A549 (cell line): Measurements from ENCODE around the gene SAMD4B. TPM values are rescaled to one million over a fixed set of nuclear protein-coding genes. Genes with fewer than 3 reads are reported as not detected.

Experiments used
- ATAC-seq, 2 experiments: fragments of 200-7000 bp in 1 of 2; fragments of >200 bp in 1 of 2; cut with Nextera tagmentation in 1 of 2; cut with Tn5 transposase in 1 of 2; 3 replicates each; pipeline versions ENCODE4 v1.8.0 to v1.9.1; 2018 to 2020; ENCODE audit warnings: mild to moderate bottlenecking in 1 of 2, moderate library complexity in 1 of 2
- CTCF ChIA-PET: fragments of 300-600 bp; sonication (Branson Sonifier 250); formaldehyde crosslinking; extraction: SDS; loops from one replicate; lab custom pipeline; 2021; ENCODE audit warnings: antibody characterized with exemption, inconsistent platforms; lab: Yijun Ruan, JAX
- POLR2A ChIA-PET: fragments of 350-600 bp; formaldehyde crosslinking; extraction: SDS; loops from one replicate; lab custom pipeline; 2021; ENCODE audit warnings: antibody characterized with exemption, inconsistent platforms; lab: Yijun Ruan, JAX
- DNase-seq, 2 experiments: peaks; one replicate each; pipeline versions ENCODE4 v3.0.0 to v3.0.0-alpha.2; 2011 to 2016; ENCODE audit warnings: low read depth in 1 of 2, low spot score in 1 of 2
- FAIRE-seq: peaks from 2 replicates; lab custom pipeline; 2011; peaks lifted over from hg19 to GRCh38; lab: Jason Lieb, UNC
- H3K27ac ChIP-seq, 2 experiments: fragments of >200 bp; sonication (Bioruptor Twin); formaldehyde crosslinking; 3 replicates each; pipeline ENCODE4 v1.5.1; 2016 to 2017
- H3K4me1 ChIP-seq: fragments of >200 bp; sonication (Bioruptor Twin); formaldehyde crosslinking; 3 replicates; pipeline ENCODE4 v1.6.1; 2016
- H3K4me2 ChIP-seq: fragments of >200 bp; sonication (Bioruptor Twin); formaldehyde crosslinking; 3 replicates; pipeline ENCODE4 v1.6.1; 2016
- H3K4me3 ChIP-seq: fragments of >200 bp; sonication (Bioruptor Twin); formaldehyde crosslinking; 3 replicates; pipeline ENCODE4 v1.5.1; 2016
- H3K9me3 ChIP-seq: fragments of >200 bp; sonication (Bioruptor Twin); formaldehyde crosslinking; 3 replicates; pipeline ENCODE4 v1.6.1; 2016
- ATOH8 ChIP-seq: fragments of 250-450 bp; sonication (Bioruptor Pico); IDR thresholded peaks from 2 replicates; pipeline ENCODE4 v1.5.0; 2020; ENCODE audit warnings: low read depth, mild to moderate bottlenecking, moderate library complexity
- BCL3 ChIP-seq: fragments of >200 bp; sonication (Bioruptor Twin); formaldehyde crosslinking; IDR thresholded peaks from 3 replicates; pipeline ENCODE4 v1.6.1; 2016
- CBX2 ChIP-seq: fragments of 200-600 bp; sonication (generic); IDR thresholded peaks from 2 replicates; pipeline ENCODE4 v1.6.1; 2016; ENCODE audit warnings: low read depth, mild to moderate bottlenecking, borderline replicate concordance
- CEBPB ChIP-seq, 2 experiments: fragments of >200 bp in 1 of 2; sonication (Bioruptor Twin) in 1 of 2; formaldehyde crosslinking in 1 of 2; IDR thresholded peaks; 2 replicates each; pipeline ENCODE4 v1.6.1; 2012 to 2016
- CHD2 ChIP-seq: fragments of 150-350 bp; IDR thresholded peaks from 2 replicates; pipeline ENCODE4 v1.6.1; 2014; ENCODE audit warnings: low read length; ENCODE audit not compliant: partially characterized antibody
- E2F6 ChIP-seq: IDR thresholded peaks from 2 replicates; pipeline ENCODE4 v1.6.1; 2012; ENCODE audit warnings: low read depth, borderline replicate concordance
- EHF ChIP-seq: fragments of 250-450 bp; sonication (Bioruptor Pico); IDR thresholded peaks from 2 replicates; pipeline ENCODE4 v1.5.0; 2020; ENCODE audit warnings: mild to moderate bottlenecking
- EHMT2 ChIP-seq: fragments of 200-600 bp; sonication (generic); IDR thresholded peaks from 2 replicates; pipeline ENCODE4 v1.6.1; 2016; ENCODE audit warnings: antibody characterized with exemption, low read depth, mild to moderate bottlenecking, moderate library complexity
- ELK1 ChIP-seq: fragments of 150-350 bp; IDR thresholded peaks from 2 replicates; pipeline ENCODE4 v1.6.1; 2014; ENCODE audit warnings: low read depth, mild to moderate bottlenecking, low read length
- FOSB ChIP-seq: fragments of 250-450 bp; sonication (Bioruptor Pico); IDR thresholded peaks from 2 replicates; pipeline ENCODE4 v1.5.0; 2020; ENCODE audit warnings: mild to moderate bottlenecking, moderate library complexity
- FOXS1 ChIP-seq: fragments of 250-450 bp; sonication (Bioruptor Pico); IDR thresholded peaks from 2 replicates; pipeline ENCODE4 v1.5.0; 2020; ENCODE audit warnings: mild to moderate bottlenecking, moderate library complexity
- HDAC2 ChIP-seq: fragments of 200-600 bp; sonication (generic); IDR thresholded peaks from 2 replicates; pipeline ENCODE4 v1.6.1; 2016
- HES2 ChIP-seq: fragments of >200 bp; sonication (Bioruptor Twin); formaldehyde crosslinking; IDR thresholded peaks from 2 replicates; pipeline ENCODE4 v1.6.1; 2016
- HEYL ChIP-seq: fragments of 250-450 bp; sonication (Bioruptor Pico); IDR thresholded peaks from 2 replicates; pipeline ENCODE4 v1.8.0; 2021; ENCODE audit warnings: mild to moderate bottlenecking, moderate library complexity
- HMGXB4 ChIP-seq: fragments of 250-450 bp; sonication (Bioruptor Pico); IDR thresholded peaks from 2 replicates; pipeline ENCODE4 v1.5.0; 2021; ENCODE audit warnings: mild to moderate bottlenecking, moderate library complexity, borderline replicate concordance
- JUN ChIP-seq, 2 experiments: fragments of >200 bp; sonication (Bioruptor Twin); formaldehyde crosslinking; IDR thresholded peaks; 2 replicates in 1 of 2; 3 replicates in 1 of 2; pipeline ENCODE4 v1.6.1; 2016 to 2017
- JUNB ChIP-seq: fragments of >200 bp; sonication (Bioruptor Twin); formaldehyde crosslinking; IDR thresholded peaks from 2 replicates; pipeline ENCODE4 v1.6.1; 2016
- KDM1A ChIP-seq: fragments of 200-600 bp; sonication (generic); IDR thresholded peaks from 2 replicates; pipeline ENCODE4 v1.6.1; 2016; ENCODE audit warnings: low read depth, mild to moderate bottlenecking
- MAX ChIP-seq: IDR thresholded peaks from 2 replicates; pipeline ENCODE4 v1.6.1; 2012
- MAZ ChIP-seq: fragments of 150-350 bp; IDR thresholded peaks from 2 replicates; pipeline ENCODE4 v1.6.1; 2014; ENCODE audit warnings: antibody characterized with exemption, low read depth, low read length, borderline replicate concordance
- PHF8 ChIP-seq: fragments of 200-600 bp; sonication (generic); IDR thresholded peaks from 2 replicates; pipeline ENCODE4 v1.6.1; 2016; ENCODE audit warnings: low read depth, mild to moderate bottlenecking, antibody characterized with exemption, moderate library complexity, borderline replicate concordance
- POLR2AphosphoS2 ChIP-seq: conservative IDR thresholded peaks from 2 replicates; pipeline ENCODE4 v1.6.1; 2012; ENCODE audit warnings: low read length, improper control_type of control experiment, inconsistent platforms
- RFX5 ChIP-seq: fragments of 450-650 bp; IDR thresholded peaks from 2 replicates; pipeline ENCODE4 v1.7.1; 2014; ENCODE audit warnings: antibody characterized with exemption, mild to moderate bottlenecking, moderate library complexity
- SMC3 ChIP-seq: fragments of >200 bp; sonication (Bioruptor Twin); formaldehyde crosslinking; IDR thresholded peaks from 3 replicates; pipeline ENCODE4 v1.6.1; 2018; ENCODE audit warnings: inconsistent platforms
- SREBF2 ChIP-seq: fragments of 450-650 bp; IDR thresholded peaks from 2 replicates; pipeline ENCODE4 v1.6.1; 2014; ENCODE audit warnings: mild to moderate bottlenecking, moderate library complexity
- TFCP2L1 ChIP-seq: fragments of 250-450 bp; sonication (Bioruptor Pico); IDR thresholded peaks from 2 replicates; pipeline ENCODE4 v1.5.0; 2021; ENCODE audit warnings: mild to moderate bottlenecking
- USF2 ChIP-seq: fragments of 450-650 bp; IDR thresholded peaks from 2 replicates; pipeline ENCODE4 v1.6.1; 2014; ENCODE audit warnings: antibody characterized with exemption
- ZC3H11A ChIP-seq: fragments of 450-650 bp; IDR thresholded peaks from 2 replicates; pipeline ENCODE4 v1.6.1; 2014; ENCODE audit warnings: antibody characterized with exemption, mild to moderate bottlenecking
- ZFP36 ChIP-seq: fragments of 450-650 bp; IDR thresholded peaks from 2 replicates; pipeline ENCODE4 v1.6.1; 2014; ENCODE audit warnings: borderline replicate concordance; ENCODE audit not compliant: partially characterized antibody
- ZNF302 ChIP-seq: fragments of 250-450 bp; sonication (Bioruptor Pico); IDR thresholded peaks from 2 replicates; pipeline ENCODE4 v1.9.0; 2021; ENCODE audit warnings: inconsistent platforms, mild to moderate bottlenecking, moderate library complexity
- ZSCAN20 ChIP-seq: fragments of 250-450 bp; sonication (Bioruptor Pico); IDR thresholded peaks from 2 replicates; pipeline ENCODE4 v1.8.0; 2022; ENCODE audit warnings: mild to moderate bottlenecking, moderate library complexity
- WGBS: methylation state at CpG from one replicate; pipeline ENCODE4 v1.1.6; 2017; ENCODE audit errors: missing lambda C conversion rate; 5-methylcytosine and 5-hydroxymethylcytosine counted together
- polyA plus RNA-seq, 4 experiments: library from polyadenylated mRNA; depleted of rRNA in 3 of 4; stranded (reverse); fragments of >200 nt; fragmentation: RNase III in 1 of 4; extraction: RNeasy Plus Mini Kit Qiagen cat#74134 plus additional on column Dnase treatment in 1 of 4; gene quantifications; 2 replicates in 3 of 4; 3 replicates in 1 of 4; pipeline ENCODE4 v1.2.3, GENCODE V29; 2011 to 2017

Gene SAMD4B
- polyA plus RNA-seq, 2 of the 4 experiments (the other 2 are of a cell fraction): 82.1 to 118 TPM

GRCh38 chr19:39402346-39403300, 60.4 kb downstream of the SAMD4B start:
- CTCF ChIA-PET: interaction anchor here (1.0 to 21.4 kb wide), 9 partner anchors 8 to 1169 kb away, joined by 3 to 484 read pairs (median 6); partner anchors contain the start of genes EID2, MED29, MRPS12 and PAF1
- peak; percentile 75 to 91 for DNase-seq
- ATAC-seq: peak; percentile 5 to 25
- FAIRE-seq: no peak
- WGBS: 3% methylated on average over 54 of the region's 59 CpGs
- Histone ChIP-seq H3K27ac (peak overlapping the region; percentile 94 to 99), H3K4me1 (peaks cover 82% of the 10 kb centered on the region), H3K9me3 (no peaks in the 10 kb centered on the region), H3K4me3 (peak overlapping the region; percentile 43), H3K4me2 (peak overlapping the region; percentile 95)
- POLR2A ChIA-PET: interaction anchor here (0.5 to 9.4 kb wide), 9 partner anchors 8 to 61 kb away, joined by 3 to 140 read pairs (median 7); partner anchors contain the start of genes MED29, PAF1, PLEKHG2 and RPS16
- TF ChIP-seq ZC3H11A (no peak), SREBF2 (no peak), FOXS1 (peak; percentile 92), ELK1 (0 out of 2 replicates have a peak, but pooled peaks have one; percentile 54), CEBPB (IDR thresholded peaks at IDR 0.05) (no peak), MAZ (0 out of 2 replicates have a peak, but pooled peaks have one; percentile 64), BCL3 (no peak; the same call in 2 of the 3 replicates), ATOH8 (CRISPR knock-in tag) (peak; percentile 98), JUNB (no peak), KDM1A (peak; percentile 98), ZFP36 (no peak), TFCP2L1 (CRISPR knock-in tag) (peak; percentile 90), USF2 (peak; percentile 78), MAX (peak; percentile 98), POLR2AphosphoS2 (no peak), HMGXB4 (CRISPR knock-in tag) (peak; percentile 82; the same call in 1 of the 2 replicates), JUN (IDR thresholded peaks at IDR 0.05) (peak; percentile 74 to 79; a peak in 3 of 5 replicates), E2F6 (peak; percentile 94), FOSB (CRISPR knock-in tag) (peak; percentile 86), EHF (CRISPR knock-in tag) (peak; percentile 96; the same call in 1 of the 2 replicates), CHD2 (no peak), HEYL (CRISPR knock-in tag) (peak; percentile 90; the same call in 1 of the 2 replicates), SMC3 (0 out of 3 replicates have a peak, but pooled peaks have one; percentile 14), RFX5 (no peak), ZSCAN20 (CRISPR knock-in tag) (peak; percentile 61), ZNF302 (CRISPR knock-in tag) (no peak), CBX2 (no peak), EHMT2 (no peak), HDAC2 (no peak), PHF8 (no peak), HES2 (no peak)
